ENCODE results near the gene THBS4.

The THBS4 gene

DNA sequence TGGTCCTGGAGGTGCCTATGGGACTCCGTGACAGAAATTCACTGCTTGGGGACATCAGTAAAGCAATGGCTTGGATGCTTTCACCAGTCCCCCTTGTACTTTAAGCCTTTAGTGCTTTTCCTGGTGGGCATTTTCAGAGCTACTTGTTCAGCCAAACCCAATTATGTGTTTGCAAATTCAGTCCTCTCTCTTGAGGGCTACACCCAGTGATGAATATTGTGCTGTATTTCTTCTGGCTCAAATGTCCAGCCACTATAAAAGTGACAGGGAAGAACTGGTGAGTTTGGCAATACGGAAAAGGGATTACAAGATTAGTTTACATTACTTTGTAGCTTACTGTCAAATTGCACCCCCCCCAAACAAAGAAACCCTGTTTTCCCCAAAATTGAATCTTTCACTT lies 4.5 kb downstream of the THBS4 start:
- TF ChIP-seq, protein P1, sequence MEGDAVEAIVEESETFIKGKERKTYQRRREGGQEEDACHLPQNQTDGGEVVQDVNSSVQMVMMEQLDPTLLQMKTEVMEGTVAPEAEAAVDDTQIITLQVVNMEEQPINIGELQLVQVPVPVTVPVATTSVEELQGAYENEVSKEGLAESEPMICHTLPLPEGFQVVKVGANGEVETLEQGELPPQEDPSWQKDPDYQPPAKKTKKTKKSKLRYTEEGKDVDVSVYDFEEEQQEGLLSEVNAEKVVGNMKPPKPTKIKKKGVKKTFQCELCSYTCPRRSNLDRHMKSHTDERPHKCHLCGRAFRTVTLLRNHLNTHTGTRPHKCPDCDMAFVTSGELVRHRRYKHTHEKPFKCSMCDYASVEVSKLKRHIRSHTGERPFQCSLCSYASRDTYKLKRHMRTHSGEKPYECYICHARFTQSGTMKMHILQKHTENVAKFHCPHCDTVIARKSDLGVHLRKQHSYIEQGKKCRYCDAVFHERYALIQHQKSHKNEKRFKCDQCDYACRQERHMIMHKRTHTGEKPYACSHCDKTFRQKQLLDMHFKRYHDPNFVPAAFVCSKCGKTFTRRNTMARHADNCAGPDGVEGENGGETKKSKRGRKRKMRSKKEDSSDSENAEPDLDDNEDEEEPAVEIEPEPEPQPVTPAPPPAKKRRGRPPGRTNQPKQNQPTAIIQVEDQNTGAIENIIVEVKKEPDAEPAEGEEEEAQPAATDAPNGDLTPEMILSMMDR (IDR thresholded peaks at IDR 0.05; ENCODE audit: low read depth, low read length): no peak
- Histone ChIP-seq H3K4me3 (ENCODE audit: low read depth, low read length) (no peak overlapping the region), H3K4me1 (no peaks in the 10 kb centered on the region), H3K36me3 (no peaks in the 10 kb centered on the region; the same call in 1 of the 2 replicates), H3K9me3 (no peaks in the 10 kb centered on the region), H3K27me3 (peaks cover 87% of the 10 kb centered on the region)
- DNase-seq: no peak

DNA sequence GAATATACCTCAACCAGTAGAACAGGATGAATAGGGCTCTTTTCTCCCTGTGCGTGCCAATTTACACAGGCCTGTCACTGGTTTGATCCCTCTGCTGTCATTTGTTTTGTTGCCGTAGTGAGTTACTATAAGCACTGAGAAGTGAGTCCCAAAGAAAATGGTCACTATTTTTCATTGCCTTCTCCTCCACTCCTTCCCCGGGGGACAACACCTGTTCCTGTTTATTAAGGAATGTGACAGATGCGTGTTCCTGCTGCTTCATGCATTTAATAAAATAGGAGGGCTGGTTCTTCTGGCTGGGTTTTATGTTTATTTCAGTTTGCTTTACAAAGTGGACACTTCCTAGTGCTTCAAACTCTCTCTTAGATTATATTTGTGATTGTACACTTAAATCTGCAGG lies 6.4 kb downstream of the THBS4 start:
- no peak for DNase-seq
- H3K4me3 ChIP-seq (ENCODE audit: low read depth, low read length): no peak overlapping the region

GRCh38 chr5:80042330-80042729 lies 7.2 kb downstream of the THBS4 start:
- Histone ChIP-seq H3K36me3 (no peaks in the 10 kb centered on the region), H3K4me1 (no peaks in the 10 kb centered on the region), H3K9me3 (no peaks in the 10 kb centered on the region), H3K27me3 (peaks cover 75% of the 10 kb centered on the region), H3K4me3 (ENCODE audit: low read depth, low read length) (no peak overlapping the region)
- DNase-seq: no peak
- TF ChIP-seq, protein P1 (IDR thresholded peaks at IDR 0.05; ENCODE audit: low read depth, low read length): no peak

More for the DNA sequence above, 6.4 kb downstream of the THBS4 start:
- H3K9me3 ChIP-seq: no peaks in the 10 kb centered on the region
- no peaks in the 10 kb centered on the region for H3K4me1 ChIP-seq
- peaks cover 79% of the 10 kb centered on the region for H3K27me3 ChIP-seq
- TF ChIP-seq, protein P1 (IDR thresholded peaks at IDR 0.05; ENCODE audit: low read depth, low read length): no peak
- H3K36me3 ChIP-seq: no peaks in the 10 kb centered on the region; the same call in 1 of the 2 replicates

- no peaks in the 10 kb centered on the region for H3K9me3 ChIP-seq
- no peaks in the 10 kb centered on the region for H3K36me3 ChIP-seq
- no peak overlapping the region for H3K4me3 ChIP-seq (ENCODE audit: low read depth, low read length)
- peaks cover 67% of the 10 kb centered on the region for H3K27me3 ChIP-seq
- DNase-seq: no peak
- no peaks in the 10 kb centered on the region for H3K4me1 ChIP-seq
- TF ChIP-seq, protein P1 (IDR thresholded peaks at IDR 0.05; ENCODE audit: low read depth, low read length): no peak
Measured at GRCh38 chr5:80043187-80043586, 8.0 kb downstream of the THBS4 start.

DNA sequence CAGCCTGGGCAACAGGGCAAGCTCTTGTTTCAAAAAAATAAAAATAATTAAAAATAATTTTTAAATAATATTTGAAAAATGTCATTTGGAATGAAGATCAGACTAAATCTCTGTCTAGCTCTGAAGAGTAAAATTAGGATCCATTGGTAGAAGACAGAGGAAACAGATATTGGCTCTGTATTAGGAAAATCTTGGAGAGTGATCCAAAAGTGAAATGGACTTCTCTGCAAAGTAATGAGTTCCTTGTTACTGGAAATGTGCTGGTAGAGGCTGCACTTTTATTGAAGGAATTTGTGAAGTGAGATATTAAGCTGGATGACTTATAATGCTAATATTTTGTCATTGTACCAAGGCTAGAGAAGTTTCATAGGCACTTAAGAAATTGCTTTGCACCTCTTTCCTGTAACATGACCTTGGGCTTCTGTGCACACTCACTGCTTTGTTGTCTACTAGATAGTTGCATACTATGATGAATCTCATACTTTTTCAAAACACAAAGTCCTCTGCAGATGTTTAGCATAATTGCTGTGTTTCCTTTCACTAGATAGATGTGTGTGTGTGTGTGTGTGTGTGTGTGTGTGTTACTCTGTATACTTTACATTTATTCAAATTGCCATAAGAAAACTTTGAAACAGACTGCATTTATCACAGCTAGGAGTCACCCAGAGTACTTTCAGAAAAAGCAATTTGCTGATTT lies 13.1 kb downstream of the THBS4 start:
- no peak for DNase-seq
- H3K27me3 ChIP-seq: peaks cover 50% of the 10 kb centered on the region
- H3K4me3 ChIP-seq (ENCODE audit: low read depth, low read length): no peak overlapping the region

GRCh38 chr5:80052464-80052863 lies 17.3 kb downstream of the THBS4 start:
- TF ChIP-seq, protein P1 (IDR thresholded peaks at IDR 0.05; ENCODE audit: low read depth, low read length): no peak
- DNase-seq: no peak
- H3K9me3 ChIP-seq: no peaks in the 10 kb centered on the region
- H3K4me1 ChIP-seq: no peaks in the 10 kb centered on the region
- H3K4me3 ChIP-seq (ENCODE audit: low read depth, low read length): no peak overlapping the region
- no peaks in the 10 kb centered on the region for H3K36me3 ChIP-seq
- H3K27me3 ChIP-seq: peaks cover 31% of the 10 kb centered on the region

More for the DNA sequence above, 13.1 kb downstream of the THBS4 start:
- Histone ChIP-seq H3K9me3 (no peaks in the 10 kb centered on the region), H3K4me1 (no peaks in the 10 kb centered on the region), H3K36me3 (no peaks in the 10 kb centered on the region)
- TF ChIP-seq, protein P1 (IDR thresholded peaks at IDR 0.05; ENCODE audit: low read depth, low read length): no peak
